ENCODE data around the gene LIME1.

- TF ChIP-seq, protein P1, sequence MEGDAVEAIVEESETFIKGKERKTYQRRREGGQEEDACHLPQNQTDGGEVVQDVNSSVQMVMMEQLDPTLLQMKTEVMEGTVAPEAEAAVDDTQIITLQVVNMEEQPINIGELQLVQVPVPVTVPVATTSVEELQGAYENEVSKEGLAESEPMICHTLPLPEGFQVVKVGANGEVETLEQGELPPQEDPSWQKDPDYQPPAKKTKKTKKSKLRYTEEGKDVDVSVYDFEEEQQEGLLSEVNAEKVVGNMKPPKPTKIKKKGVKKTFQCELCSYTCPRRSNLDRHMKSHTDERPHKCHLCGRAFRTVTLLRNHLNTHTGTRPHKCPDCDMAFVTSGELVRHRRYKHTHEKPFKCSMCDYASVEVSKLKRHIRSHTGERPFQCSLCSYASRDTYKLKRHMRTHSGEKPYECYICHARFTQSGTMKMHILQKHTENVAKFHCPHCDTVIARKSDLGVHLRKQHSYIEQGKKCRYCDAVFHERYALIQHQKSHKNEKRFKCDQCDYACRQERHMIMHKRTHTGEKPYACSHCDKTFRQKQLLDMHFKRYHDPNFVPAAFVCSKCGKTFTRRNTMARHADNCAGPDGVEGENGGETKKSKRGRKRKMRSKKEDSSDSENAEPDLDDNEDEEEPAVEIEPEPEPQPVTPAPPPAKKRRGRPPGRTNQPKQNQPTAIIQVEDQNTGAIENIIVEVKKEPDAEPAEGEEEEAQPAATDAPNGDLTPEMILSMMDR (IDR thresholded peaks at IDR 0.05 in 2 of 3, conservative IDR thresholded peaks at IDR 0.05 in 1 of 3; ENCODE audit: insufficient read depth in 2 of 3, low read depth in 1 of 3, low read length in 3 of 3) = no peak
- TF ChIP-seq NKRF (IDR thresholded peaks at IDR 0.05; ENCODE audit: borderline replicate concordance) = no peak
- no peak for TF ChIP-seq CREB1 (IDR thresholded peaks at IDR 0.05)
- no peak for TF ChIP-seq CREB1 (CRISPR knock-in tag; IDR thresholded peaks at IDR 0.05)
- TF ChIP-seq NR2C2 (CRISPR knock-in tag; IDR thresholded peaks at IDR 0.05) = no peak
- TF ChIP-seq NR2C2 (tag; IDR thresholded peaks at IDR 0.05) = no peak
- TF ChIP-seq BRD4 (IDR thresholded peaks at IDR 0.05) = no peak
- no peak for TF ChIP-seq FOXJ3 (CRISPR knock-in tag; IDR thresholded peaks at IDR 0.05)
- TF ChIP-seq CBX1 (IDR thresholded peaks at IDR 0.05; ENCODE audit: low read depth) = no peak
- no peak for TF ChIP-seq REST (IDR thresholded peaks at IDR 0.05; ENCODE audit: borderline replicate concordance)
- no peak for TF ChIP-seq REST (CRISPR knock-in tag; IDR thresholded peaks at IDR 0.05; ENCODE audit: low read depth)
These were observed 43.9 kb upstream of the LIME1 start for GRCh38 chr20:63692436-63693082.
